ENCODE measurements around the gene TICAM2. TPM values are rescaled to one million over a fixed set of nuclear protein-coding genes. Genes with fewer than 3 reads are reported as not detected.
A peak's percentile ranks its signal among the peaks of the same experiment; 100 is the strongest.

Gene TICAM2
- total RNA-seq, 1 donor from 2014 or later: 1.1 TPM

GRCh38 chr5:115553082-115553481 is 49.2 kb downstream of the TICAM2 start:
- TF ChIP-seq CTCF (IDR thresholded peaks at IDR 0.05; ENCODE audit: unreplicated experiment): no peak
- Mint-ChIP-seq H3K4me1 (ENCODE audit: low read depth) (peaks cover 15% of the 10 kb centered on the region), H3K4me3 (ENCODE audit: low read depth) (no peak overlapping the region), H3K36me3 (ENCODE audit: insufficient read depth) (no peaks in the 10 kb centered on the region), H3K9me3 (ENCODE audit: low read depth) (no peaks in the 10 kb centered on the region), H3K27me3 (peaks cover 8% of the 10 kb centered on the region), H3K27ac (no peak overlapping the region)
- no peak for DNase-seq (ENCODE audit: low spot score, unreplicated experiment)

DNA sequence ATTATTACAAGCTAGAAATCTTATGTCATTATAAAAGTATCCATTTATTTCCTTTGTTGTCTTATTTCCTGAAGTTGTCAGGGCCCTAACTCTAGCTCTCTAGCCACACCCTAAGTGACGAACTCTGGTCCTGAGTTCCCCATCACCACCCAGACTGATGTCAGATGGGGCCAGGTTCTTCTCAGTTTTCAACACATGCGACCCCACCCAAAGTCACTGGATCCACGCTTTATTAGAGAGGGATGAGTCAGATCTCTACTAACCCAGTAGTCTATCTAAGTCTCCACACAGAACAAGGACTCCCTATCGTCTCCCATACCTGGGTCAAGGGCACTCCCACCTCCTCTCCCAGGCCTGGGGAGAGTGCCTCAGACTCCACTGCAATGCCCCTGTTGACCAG is 50.9 kb downstream of the TICAM2 start:
- no peaks in the 10 kb centered on the region for H3K9me3 Mint-ChIP-seq (ENCODE audit: low read depth)
- H3K4me3 Mint-ChIP-seq (ENCODE audit: low read depth): no peak overlapping the region
- no peak overlapping the region for H3K27ac Mint-ChIP-seq
- H3K4me1 Mint-ChIP-seq (ENCODE audit: low read depth): peaks cover 4% of the 10 kb centered on the region
- no peaks in the 10 kb centered on the region for H3K36me3 Mint-ChIP-seq (ENCODE audit: insufficient read depth)
- DNase-seq (ENCODE audit: low spot score, unreplicated experiment): no peak
- peaks cover 8% of the 10 kb centered on the region for H3K27me3 Mint-ChIP-seq
- TF ChIP-seq CTCF (IDR thresholded peaks at IDR 0.05; ENCODE audit: unreplicated experiment): no peak

DNA sequence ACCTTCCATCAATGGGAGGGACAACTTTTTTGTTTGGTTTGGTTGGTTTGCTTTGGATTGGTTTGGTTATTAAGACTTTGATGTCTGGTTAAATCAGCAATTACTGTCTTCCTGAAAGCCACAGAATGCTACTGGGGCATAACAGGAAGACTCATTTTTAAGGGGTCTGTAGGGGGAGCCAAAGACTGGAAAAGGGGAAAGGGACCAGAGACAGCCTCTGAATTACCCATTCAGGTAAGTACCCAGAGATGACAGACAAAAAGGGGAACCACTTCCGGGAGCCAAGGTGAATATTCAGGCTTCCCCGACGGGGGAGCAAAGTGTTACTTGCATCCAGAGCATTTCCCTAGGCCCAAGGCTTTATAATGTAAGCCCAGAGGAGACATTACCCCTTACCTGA is 53.1 kb downstream of the TICAM2 start:
- Mint-ChIP-seq H3K27ac (no peak overlapping the region), H3K27me3 (peaks cover 8% of the 10 kb centered on the region), H3K4me1 (ENCODE audit: low read depth) (peaks cover 4% of the 10 kb centered on the region), H3K9me3 (ENCODE audit: low read depth) (no peaks in the 10 kb centered on the region), H3K4me3 (ENCODE audit: low read depth) (no peak overlapping the region), H3K36me3 (ENCODE audit: insufficient read depth) (no peaks in the 10 kb centered on the region)
- no peak for DNase-seq (ENCODE audit: low spot score, unreplicated experiment)
- peak; percentile 41 for TF ChIP-seq CTCF (IDR thresholded peaks at IDR 0.05; ENCODE audit: unreplicated experiment)

GRCh38 chr5:115548683-115549082 is 53.6 kb downstream of the TICAM2 start:
- Mint-ChIP-seq H3K9me3 (ENCODE audit: low read depth) (no peaks in the 10 kb centered on the region), H3K4me3 (ENCODE audit: low read depth) (no peak overlapping the region), H3K27me3 (peaks cover 8% of the 10 kb centered on the region), H3K27ac (no peak overlapping the region), H3K4me1 (ENCODE audit: low read depth) (peaks cover 4% of the 10 kb centered on the region), H3K36me3 (ENCODE audit: insufficient read depth) (no peaks in the 10 kb centered on the region)
- no peak for TF ChIP-seq CTCF (IDR thresholded peaks at IDR 0.05; ENCODE audit: unreplicated experiment)
- no peak for DNase-seq (ENCODE audit: low spot score, unreplicated experiment)

DNA sequence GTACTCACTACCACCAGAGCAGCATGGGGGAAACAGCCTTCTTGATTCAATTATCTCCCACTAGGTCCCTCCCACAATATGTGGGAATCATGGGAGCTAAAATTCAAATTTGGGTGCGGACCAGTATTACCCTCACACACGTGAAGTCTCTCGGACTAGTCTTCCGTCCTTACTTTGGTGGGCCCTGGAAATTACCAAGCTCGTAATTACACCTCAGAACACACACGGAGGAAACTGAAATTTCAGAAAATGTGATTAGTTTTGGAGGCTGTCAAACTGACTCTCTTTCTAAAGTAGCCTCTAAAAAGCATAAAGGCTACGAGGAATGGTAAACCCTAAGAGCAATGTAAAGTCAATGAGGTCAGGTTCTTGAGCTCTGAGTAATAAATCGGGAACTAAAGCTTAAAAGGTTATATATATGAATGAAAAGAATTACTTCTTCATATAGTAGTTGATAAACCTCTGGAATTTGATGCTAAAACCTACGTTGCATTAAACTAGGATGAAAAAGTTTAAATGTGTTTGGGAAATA is 56.9 kb downstream of the TICAM2 start:
- no peaks in the 10 kb centered on the region for H3K9me3 Mint-ChIP-seq (ENCODE audit: low read depth)
- H3K27me3 Mint-ChIP-seq: no peaks in the 10 kb centered on the region
- H3K4me1 Mint-ChIP-seq (ENCODE audit: low read depth): peaks cover 21% of the 10 kb centered on the region
- no peak overlapping the region for H3K27ac Mint-ChIP-seq
- peaks cover 11% of the 10 kb centered on the region for H3K36me3 Mint-ChIP-seq (ENCODE audit: insufficient read depth)
- DNase-seq (ENCODE audit: low spot score, unreplicated experiment): no peak
- TF ChIP-seq CTCF (IDR thresholded peaks at IDR 0.05; ENCODE audit: unreplicated experiment): no peak
- peak overlapping the region; percentile 92 for H3K4me3 Mint-ChIP-seq (ENCODE audit: low read depth)
